GM13976 (cell line): ENCODE measurements around the gene BRIP1.
"Not testable (repeated sequence)": the region's sequence is repeated elsewhere in the genome, so short reads cannot be mapped to it uniquely, and the experiment has no call there.

Source experiments
- DNase-seq: peaks from one replicate; pipeline ENCODE4 v3.0.0; 2012; ENCODE audit warnings: low spot score
- in situ Hi-C: fragments of 300-500 bp; cut with MboI; formaldehyde crosslinking; loops from one replicate; pipeline ENCODE4 v1.12.0; 2022; ENCODE audit warnings: low sequenced_read_pairs, mixed read lengths, inconsistent platforms; ENCODE audit not compliant: unreplicated experiment
- TF ChIP-seq, protein P1 (sequence below): IDR thresholded peaks from 2 replicates; pipeline ENCODE4 v1.5.1; 2012; ENCODE audit warnings: borderline replicate concordance, mild to moderate bottlenecking; ENCODE audit not compliant: insufficient read depth; ENCODE audit errors: extremely low read depth, missing control alignments, control extremely low read depth

The BRIP1 gene

GRCh38 chr17:61895391-61895790 is 32.1 kb upstream of the BRIP1 start:
- in situ Hi-C loops, result no loop called here
- TF ChIP-seq, protein P1, sequence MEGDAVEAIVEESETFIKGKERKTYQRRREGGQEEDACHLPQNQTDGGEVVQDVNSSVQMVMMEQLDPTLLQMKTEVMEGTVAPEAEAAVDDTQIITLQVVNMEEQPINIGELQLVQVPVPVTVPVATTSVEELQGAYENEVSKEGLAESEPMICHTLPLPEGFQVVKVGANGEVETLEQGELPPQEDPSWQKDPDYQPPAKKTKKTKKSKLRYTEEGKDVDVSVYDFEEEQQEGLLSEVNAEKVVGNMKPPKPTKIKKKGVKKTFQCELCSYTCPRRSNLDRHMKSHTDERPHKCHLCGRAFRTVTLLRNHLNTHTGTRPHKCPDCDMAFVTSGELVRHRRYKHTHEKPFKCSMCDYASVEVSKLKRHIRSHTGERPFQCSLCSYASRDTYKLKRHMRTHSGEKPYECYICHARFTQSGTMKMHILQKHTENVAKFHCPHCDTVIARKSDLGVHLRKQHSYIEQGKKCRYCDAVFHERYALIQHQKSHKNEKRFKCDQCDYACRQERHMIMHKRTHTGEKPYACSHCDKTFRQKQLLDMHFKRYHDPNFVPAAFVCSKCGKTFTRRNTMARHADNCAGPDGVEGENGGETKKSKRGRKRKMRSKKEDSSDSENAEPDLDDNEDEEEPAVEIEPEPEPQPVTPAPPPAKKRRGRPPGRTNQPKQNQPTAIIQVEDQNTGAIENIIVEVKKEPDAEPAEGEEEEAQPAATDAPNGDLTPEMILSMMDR, result no peak
- no peak for DNase-seq

GRCh38 chr17:61894310-61894709 is 31.0 kb upstream of the BRIP1 start:
- DNase-seq, in situ Hi-C loops: not testable (repeated sequence)

DNA sequence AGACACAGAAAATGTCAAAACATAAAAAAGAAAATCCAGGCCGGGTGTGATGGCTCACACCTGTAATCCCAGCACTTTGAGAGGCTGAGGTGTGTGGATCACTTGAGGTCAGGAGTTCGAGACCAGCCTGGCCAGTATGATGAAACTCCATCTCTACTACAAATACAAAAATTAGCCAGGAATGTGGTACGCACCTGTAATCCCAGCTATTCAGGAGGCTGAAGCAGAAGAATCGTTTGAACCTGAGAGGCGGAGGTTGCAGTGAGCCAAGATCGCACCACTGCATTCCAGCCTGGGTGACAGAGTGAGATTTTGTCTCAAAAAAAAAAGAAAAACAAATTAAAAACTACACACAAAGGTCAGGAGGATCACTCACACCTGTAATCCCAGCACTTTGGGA is 24.4 kb upstream of the BRIP1 start:
- in situ Hi-C loops, DNase-seq: not testable (repeated sequence)

DNA sequence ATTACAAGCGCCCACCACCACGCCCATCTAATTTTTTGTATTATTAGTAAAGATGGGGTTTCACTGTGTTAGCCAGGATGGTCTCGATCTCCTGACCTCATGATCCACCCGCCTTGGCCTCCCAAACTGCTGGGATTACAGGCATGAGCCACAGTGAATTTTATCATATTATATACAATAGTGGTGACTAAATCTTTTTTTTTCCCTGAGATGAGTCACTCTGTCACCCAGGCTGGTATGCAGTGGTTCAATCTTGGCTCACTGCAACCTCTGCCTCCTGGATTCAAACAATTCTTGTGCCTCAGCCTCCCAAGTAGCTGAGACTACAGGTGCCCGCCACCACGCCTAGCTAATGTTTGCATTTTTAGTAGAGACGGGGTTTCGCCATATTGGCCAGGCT is 22.5 kb upstream of the BRIP1 start:
- DNase-seq, in situ Hi-C loops: not testable (repeated sequence)

- TF ChIP-seq, protein P1, result no peak
- in situ Hi-C loops, result no loop called here
- DNase-seq, result no peak
These were observed 21.5 kb upstream of the BRIP1 start for GRCh38 chr17:61884864-61885263.

DNA sequence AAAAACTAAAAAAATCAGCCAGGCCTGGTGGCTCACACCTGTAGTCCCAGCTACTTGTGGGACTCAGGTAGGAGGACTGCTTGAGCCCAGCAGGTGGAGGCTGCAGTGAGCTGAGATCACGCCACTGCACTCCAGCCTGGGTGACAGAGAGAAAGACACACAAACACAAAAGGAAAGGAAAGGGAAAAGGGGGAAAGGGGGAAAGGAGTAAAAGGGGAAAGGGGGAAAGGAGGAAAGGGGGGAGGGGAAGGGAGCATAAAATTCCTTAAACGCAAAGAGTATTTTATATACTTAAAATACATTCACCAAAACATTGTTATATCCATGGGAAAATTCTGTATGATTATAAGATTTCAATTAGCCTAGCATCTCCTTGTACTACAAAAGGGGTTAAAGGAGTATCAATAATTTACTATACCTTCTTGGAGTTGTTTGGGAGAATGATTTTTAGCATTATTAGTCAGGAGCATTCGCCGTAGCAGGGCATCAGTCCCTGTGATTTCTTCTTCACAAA is 17.3 kb upstream of the BRIP1 start:
- DNase-seq, result no peak
- in situ Hi-C loops, result no loop called here
- TF ChIP-seq, protein P1, result no peak

GRCh38 chr17:61878984-61879612 is 15.8 kb upstream of the BRIP1 start:
- DNase-seq, result no peak
- TF ChIP-seq, protein P1, result no peak
- in situ Hi-C loops, result no loop called here

DNA sequence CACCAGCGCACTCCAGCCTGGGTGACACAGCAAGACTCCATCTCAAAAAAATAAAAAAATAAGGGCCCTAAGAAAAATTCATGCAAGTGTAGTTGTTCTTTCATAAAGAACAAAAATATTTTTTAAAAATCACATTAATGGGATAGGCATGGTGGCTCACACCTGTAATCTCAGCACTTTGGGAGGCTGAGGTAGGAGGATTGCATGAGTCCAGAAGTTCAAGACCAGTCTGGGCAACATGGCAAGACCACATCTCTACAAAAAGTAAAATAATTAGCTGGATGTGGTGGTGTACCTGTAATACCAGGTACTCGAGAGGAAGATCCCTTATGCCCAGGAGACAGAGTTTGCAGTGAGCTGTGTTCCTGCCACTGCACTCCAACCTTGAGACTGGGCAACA is 15.2 kb upstream of the BRIP1 start:
- in situ Hi-C loops, result no loop called here
- DNase-seq, result no peak
- TF ChIP-seq, protein P1, result no peak

GRCh38 chr17:61877837-61878236 is 14.5 kb upstream of the BRIP1 start:
- TF ChIP-seq, protein P1, result no peak
- in situ Hi-C loops, result no loop called here
- no peak for DNase-seq
